GM13977 (cell line): ENCODE measurements around the gene CACNA1S.

Experiments
- DNase-seq: peaks from one replicate; pipeline ENCODE4 v3.0.0; 2012; ENCODE audit warnings: low spot score
- in situ Hi-C: fragments of 300-500 bp; cut with MboI; formaldehyde crosslinking; loops from one replicate; pipeline ENCODE4 v1.12.0; 2022; ENCODE audit warnings: low sequenced_read_pairs, low pct_unique_long_range_greater_than_20kb, mixed read lengths, inconsistent platforms; ENCODE audit not compliant: unreplicated experiment
- TF ChIP-seq, protein P1 (sequence below): IDR thresholded peaks from 2 replicates; pipeline ENCODE4 v1.5.1; 2012; ENCODE audit warnings: mild to moderate bottlenecking, control low read depth; ENCODE audit not compliant: insufficient read depth; ENCODE audit errors: extremely low read depth, missing control alignments

The CACNA1S gene

DNA sequence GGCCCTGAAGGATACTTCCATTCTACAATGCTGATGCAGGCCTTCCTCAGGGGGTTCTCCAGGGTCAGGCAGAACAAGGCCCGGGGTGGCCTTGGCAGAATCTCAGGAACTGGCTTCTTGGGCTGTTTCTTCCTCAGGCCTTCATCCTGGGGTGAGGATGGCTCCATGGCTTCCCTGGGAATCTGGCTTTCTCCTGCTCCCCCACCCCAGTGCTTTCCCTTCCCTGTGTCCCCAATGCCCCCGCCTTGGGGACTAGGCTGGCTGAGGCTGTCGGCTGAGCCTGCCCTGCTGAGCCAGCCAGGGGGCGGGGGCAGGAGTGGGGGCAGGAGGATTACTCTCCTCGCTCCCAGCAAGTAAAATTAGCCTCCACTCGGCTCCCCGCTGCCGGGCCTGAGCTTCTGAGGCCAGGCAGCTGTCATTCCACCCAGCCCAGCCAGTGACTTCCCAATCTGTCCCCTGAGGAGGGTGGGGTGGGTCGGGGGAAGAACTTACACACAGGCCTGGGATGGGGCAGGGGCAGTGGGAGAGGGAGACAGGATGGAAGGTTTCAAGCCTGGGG is at the start of gene CACNA1S:
CACNA1S (minus strand) TSS at position 254 of the 559 bp plus-strand sequence; CDS start at position 167, 87 bp downstream.
- no peak for DNase-seq
- TF ChIP-seq, protein P1, sequence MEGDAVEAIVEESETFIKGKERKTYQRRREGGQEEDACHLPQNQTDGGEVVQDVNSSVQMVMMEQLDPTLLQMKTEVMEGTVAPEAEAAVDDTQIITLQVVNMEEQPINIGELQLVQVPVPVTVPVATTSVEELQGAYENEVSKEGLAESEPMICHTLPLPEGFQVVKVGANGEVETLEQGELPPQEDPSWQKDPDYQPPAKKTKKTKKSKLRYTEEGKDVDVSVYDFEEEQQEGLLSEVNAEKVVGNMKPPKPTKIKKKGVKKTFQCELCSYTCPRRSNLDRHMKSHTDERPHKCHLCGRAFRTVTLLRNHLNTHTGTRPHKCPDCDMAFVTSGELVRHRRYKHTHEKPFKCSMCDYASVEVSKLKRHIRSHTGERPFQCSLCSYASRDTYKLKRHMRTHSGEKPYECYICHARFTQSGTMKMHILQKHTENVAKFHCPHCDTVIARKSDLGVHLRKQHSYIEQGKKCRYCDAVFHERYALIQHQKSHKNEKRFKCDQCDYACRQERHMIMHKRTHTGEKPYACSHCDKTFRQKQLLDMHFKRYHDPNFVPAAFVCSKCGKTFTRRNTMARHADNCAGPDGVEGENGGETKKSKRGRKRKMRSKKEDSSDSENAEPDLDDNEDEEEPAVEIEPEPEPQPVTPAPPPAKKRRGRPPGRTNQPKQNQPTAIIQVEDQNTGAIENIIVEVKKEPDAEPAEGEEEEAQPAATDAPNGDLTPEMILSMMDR = no peak
- in situ Hi-C loops = loop anchor here (10.0 kb wide), 1 partner anchor 147 kb away; no protein-coding TSS in a partner anchor

DNA sequence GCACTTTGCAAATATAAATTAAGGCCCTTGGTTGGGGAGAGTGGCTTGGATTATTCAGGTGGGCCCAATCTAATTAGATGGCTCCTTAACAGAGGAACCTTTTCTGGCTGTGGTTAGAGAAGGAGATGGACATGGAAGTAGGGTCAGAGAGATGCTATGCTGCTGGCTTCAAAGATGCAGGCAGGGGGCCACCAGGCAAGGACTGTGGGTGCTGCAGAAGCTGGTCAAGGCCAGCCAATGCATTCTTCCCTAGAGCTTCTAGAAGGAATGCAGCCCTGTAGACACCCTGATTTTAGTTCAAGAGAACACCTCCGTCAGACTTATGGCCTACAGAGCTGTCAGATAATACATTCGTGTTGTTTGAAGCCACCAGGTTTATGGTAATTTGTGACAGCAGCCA is 45.7 kb upstream of the CACNA1S start:
- TF ChIP-seq, protein P1 = no peak
- in situ Hi-C loops = no loop called here

DNA sequence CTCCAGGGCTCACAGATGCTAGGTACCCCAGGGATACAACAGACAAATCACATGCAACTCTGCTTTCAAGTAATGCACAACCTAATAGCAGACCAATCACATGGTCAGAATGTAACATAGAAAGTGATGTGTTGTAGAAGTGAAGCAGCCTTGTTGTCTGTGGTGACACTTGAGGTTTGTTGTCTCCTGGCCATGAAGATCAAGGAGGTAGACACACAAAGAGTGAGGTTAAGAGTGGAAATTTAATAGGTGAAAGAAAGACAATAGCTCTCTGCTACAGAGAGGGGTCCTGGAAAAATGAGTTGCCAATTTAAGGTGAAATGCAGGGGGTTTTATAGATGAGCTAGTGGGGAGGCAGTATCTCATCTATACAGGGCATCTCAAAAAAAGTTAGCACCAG is 44.6 kb upstream of the CACNA1S start:
- in situ Hi-C loops = no loop called here
- no peak for DNase-seq
- TF ChIP-seq, protein P1 = no peak

More for the DNA sequence above, 45.7 kb upstream of the CACNA1S start:
- DNase-seq = no peak

DNA sequence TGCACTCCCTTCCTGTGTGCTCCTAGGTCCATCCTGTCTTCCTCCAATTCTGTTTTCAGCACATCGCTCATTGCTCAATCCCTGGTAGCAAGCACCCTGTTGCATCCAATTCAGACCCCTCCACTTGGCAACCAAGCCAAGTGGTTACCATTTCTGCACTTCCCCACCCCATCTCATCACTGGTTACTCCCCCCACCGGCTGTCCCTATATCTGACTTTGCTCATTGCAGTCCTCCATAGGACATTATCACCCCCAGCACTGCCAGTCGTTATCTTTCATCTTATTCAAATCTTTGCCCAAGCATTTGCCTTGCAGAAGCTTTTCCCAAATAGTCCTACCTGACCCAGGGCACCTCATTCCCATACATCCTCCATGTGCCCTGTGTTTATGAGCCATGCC is 44.1 kb upstream of the CACNA1S start:
- DNase-seq = no peak
- in situ Hi-C loops = no loop called here
- TF ChIP-seq, protein P1 = no peak

DNA sequence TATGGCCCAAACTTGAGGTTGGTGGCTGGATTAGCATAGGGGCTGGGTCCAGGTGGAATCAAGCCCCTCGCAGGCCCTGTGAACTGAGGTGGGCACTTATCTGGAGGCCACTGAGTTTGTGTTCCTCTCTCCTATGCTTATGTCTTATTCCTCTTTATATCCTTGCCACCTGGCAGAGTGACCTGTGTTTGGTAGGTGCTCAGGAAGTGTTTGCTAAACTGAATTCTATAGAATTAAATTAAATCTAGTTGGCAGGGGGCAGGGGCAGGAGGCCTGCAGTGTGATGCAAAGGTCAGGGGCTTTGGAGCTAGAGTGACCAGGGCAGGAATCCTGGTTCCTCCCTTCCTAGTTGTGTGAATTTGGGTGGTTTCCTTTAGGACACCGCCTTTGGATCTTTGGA is 43.1 kb upstream of the CACNA1S start:
- no peak for DNase-seq
- in situ Hi-C loops = no loop called here
- TF ChIP-seq, protein P1 = no peak

DNA sequence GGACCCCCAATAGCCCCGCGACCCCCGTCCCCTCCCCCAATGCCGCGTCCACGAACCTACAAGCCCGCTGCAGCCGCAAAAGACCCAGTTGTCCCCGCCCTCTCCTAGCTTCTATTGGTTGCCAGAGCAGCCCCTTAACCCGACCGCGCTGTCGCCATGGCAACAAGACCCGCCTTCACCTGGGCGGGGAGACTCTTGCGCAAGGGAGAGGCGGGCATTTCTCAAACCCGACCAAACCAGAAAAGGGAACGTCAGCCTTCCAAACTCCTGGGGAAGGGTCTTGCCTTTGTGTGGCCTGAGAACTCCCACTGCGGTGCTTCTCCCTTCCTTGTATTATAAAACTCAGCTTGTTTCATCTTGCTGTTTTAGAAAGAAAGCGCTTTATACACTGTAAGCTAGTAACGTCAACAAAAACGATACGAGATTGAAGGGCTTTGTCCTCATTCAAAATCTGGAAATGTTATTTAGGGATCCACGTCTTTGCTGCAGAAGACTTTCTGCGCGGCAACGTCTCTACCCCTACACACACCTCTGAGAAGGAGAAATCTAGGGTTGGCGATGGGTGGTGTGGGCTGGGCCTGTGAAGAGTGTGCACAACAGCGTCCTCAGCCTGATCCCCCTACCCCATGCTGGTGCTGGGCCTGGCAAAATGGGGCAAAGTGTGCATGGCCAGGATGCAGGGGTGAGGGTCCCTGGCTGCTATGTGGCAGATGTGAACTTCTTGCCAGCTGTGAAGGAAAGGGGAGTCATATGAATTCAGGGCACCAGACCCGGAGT is 42.4 kb upstream of the CACNA1S start, which contains the start of gene TMEM9:
TMEM9 (minus strand) TSS at position 86 of the 777 bp plus-strand sequence. CDS start 551 bp downstream, outside the sequence.
- in situ Hi-C loops = no loop called here
- TF ChIP-seq, protein P1 = no peak
- peak; percentile 98 for DNase-seq
